Neural crest cell (in vitro differentiated cells): ENCODE data around the gene PCDHB5. TPM values are rescaled to one million over a fixed set of nuclear protein-coding genes. Genes with fewer than 3 reads are reported as not detected.
"Not testable (repeated sequence)": the region's sequence is repeated elsewhere in the genome, so short reads cannot be mapped to it uniquely, and the experiment has no call there.

ENCODE experiments used
- DNase-seq: peaks from one replicate; pipeline ENCODE4 v3.0.0; 2021; ENCODE audit warnings: low read depth, mixed read lengths, low spot score
- H3K27ac Mint-ChIP-seq: one replicate; pipeline ENCODE4 v1.8.0; 2021; ENCODE audit warnings: mild to moderate bottlenecking, mixed read lengths; ENCODE audit not compliant: unreplicated experiment
- H3K27me3 Mint-ChIP-seq: 2 replicates; pipeline ENCODE4 v1.8.0; 2021; ENCODE audit warnings: low read depth, mild to moderate bottlenecking, mixed read lengths
- H3K36me3 Mint-ChIP-seq: 2 replicates; pipeline ENCODE4 v1.8.0; 2021; ENCODE audit warnings: low read depth, mild to moderate bottlenecking, mixed read lengths
- H3K4me1 Mint-ChIP-seq: 2 replicates; pipeline ENCODE4 v1.8.0; 2021; ENCODE audit warnings: mixed read lengths
- H3K4me3 Mint-ChIP-seq: one replicate; pipeline ENCODE4 v1.8.0; 2021; ENCODE audit warnings: mild to moderate bottlenecking, mixed read lengths
- H3K9me3 Mint-ChIP-seq: 2 replicates; pipeline ENCODE4 v1.8.0; 2021; ENCODE audit warnings: mixed read lengths
- CTCF ChIP-seq: fragments of 200-600 bp; sonication (generic); conservative IDR thresholded peaks from 2 replicates; pipeline ENCODE4 v1.5.0; 2021; ENCODE audit warnings: antibody characterized with exemption, mild to moderate bottlenecking
- long read RNA-seq: library from polyadenylated mRNA; unstranded; transcript quantifications from one replicate; pipeline ENCODE4 v2.0.0, GENCODE V29; 2020
- total RNA-seq: library from RNA; stranded (reverse); gene quantifications from 2 replicates; pipeline ENCODE4 v1.2.1, GENCODE V29; 2021

PCDHB5 gene
- 3.0 and 3.3 TPM in 2 replicates for total RNA-seq
- long read RNA-seq, partial matches to known transcripts, result 0 of 3 reads
- long read RNA-seq, other reads (novel, unspliced or antisense), result 0 of 3 reads

GRCh38 chr5:141135030-141135717, at the start of gene PCDHB5:
PCDHB5 (plus strand) TSS chr5:141135206; CDS start chr5:141135435, 229 bp downstream.
- Mint-ChIP-seq H3K4me3 (peak within 1 kb of the TSS; percentile 84), H3K36me3 (peaks cover 55% of the 10 kb centered on the region), H3K27ac (peak within 1 kb of the TSS; percentile 51), H3K4me1 (no peaks in the 10 kb centered on the region), H3K9me3 (peaks cover 31% of the 10 kb centered on the region), H3K27me3 (no peaks in the 10 kb centered on the region)
- no peak for DNase-seq
- peak; percentile 71 for TF ChIP-seq CTCF

GRCh38 chr5:141094481-141095262, 40.3 kb upstream of the PCDHB5 start, which contains the start of gene PCDHB2:
PCDHB2 (plus strand) TSS chr5:141094615; CDS start chr5:141094791, 176 bp downstream.
- H3K4me3 Mint-ChIP-seq, result peak within 1 kb of the TSS; percentile 93
- peaks cover 46% of the 10 kb centered on the region for H3K36me3 Mint-ChIP-seq
- peak; percentile 69 for DNase-seq
- TF ChIP-seq CTCF, result peak; percentile 89
- peaks cover 14% of the 10 kb centered on the region for H3K9me3 Mint-ChIP-seq
- peaks cover 15% of the 10 kb centered on the region for H3K4me1 Mint-ChIP-seq
- H3K27me3 Mint-ChIP-seq, result peaks cover 3% of the 10 kb centered on the region
- H3K27ac Mint-ChIP-seq, result peak within 1 kb of the TSS; percentile 99

GRCh38 chr5:141095263-141095641, 39.8 kb upstream of the PCDHB5 start:
- TF ChIP-seq CTCF, result no peak
- DNase-seq, result no peak
- Mint-ChIP-seq H3K27ac (peak overlapping the region; percentile 99), H3K4me3 (peak overlapping the region; percentile 93), H3K27me3 (peaks cover 3% of the 10 kb centered on the region), H3K4me1 (peaks cover 15% of the 10 kb centered on the region), H3K36me3 (peaks cover 52% of the 10 kb centered on the region), H3K9me3 (peaks cover 19% of the 10 kb centered on the region)

GRCh38 chr5:141096181-141096580, 38.8 kb upstream of the PCDHB5 start:
- Mint-ChIP-seq H3K9me3 (peaks cover 23% of the 10 kb centered on the region), H3K4me1 (peaks cover 15% of the 10 kb centered on the region), H3K4me3 (peak overlapping the region; percentile 93), H3K36me3 (peaks cover 62% of the 10 kb centered on the region)
- H3K27me3 Mint-ChIP-seq, H3K27ac Mint-ChIP-seq, DNase-seq: not testable (repeated sequence)

GRCh38 chr5:141096586-141096985, 38.4 kb upstream of the PCDHB5 start:
- not testable (repeated sequence) for H3K27me3 Mint-ChIP-seq, H3K4me3 Mint-ChIP-seq, DNase-seq, H3K27ac Mint-ChIP-seq
- Mint-ChIP-seq H3K4me1 (peaks cover 15% of the 10 kb centered on the region), H3K9me3 (peaks cover 23% of the 10 kb centered on the region), H3K36me3 (peaks cover 66% of the 10 kb centered on the region)

GRCh38 chr5:141100243-141100805, 34.7 kb upstream of the PCDHB5 start, which contains the start of gene PCDHB3:
PCDHB3 (plus strand) TSS chr5:141100473; CDS start chr5:141100650, 177 bp downstream.
- no peak within 1 kb of the TSS for H3K27ac Mint-ChIP-seq
- peak within 1 kb of the TSS; percentile 62 for H3K4me3 Mint-ChIP-seq
- peaks cover 70% of the 10 kb centered on the region for H3K36me3 Mint-ChIP-seq
- peaks cover 19% of the 10 kb centered on the region for H3K9me3 Mint-ChIP-seq
- H3K4me1 Mint-ChIP-seq, result peaks cover 4% of the 10 kb centered on the region
- DNase-seq, result no peak
- peak; percentile 39 for TF ChIP-seq CTCF
- H3K27me3 Mint-ChIP-seq, result no peaks in the 10 kb centered on the region
